H1 (cell line): Measurements from ENCODE around the gene SPATA31D4.

ENCODE experiments used
- FOSL1 ChIP-seq: IDR thresholded peaks from 2 replicates; pipeline ENCODE4 v1.6.1; 2011; ENCODE audit warnings: mild to moderate bottlenecking, low read depth, low read length, moderate library complexity; ENCODE audit not compliant: insufficient read depth
- JUND ChIP-seq: IDR thresholded peaks from 2 replicates; pipeline ENCODE4 v1.6.1; 2011; ENCODE audit warnings: mild to moderate bottlenecking, improper control_type of control experiment, low read length
- POLR2A ChIP-seq, 2 experiments: IDR thresholded peaks; 1 replicate in 1 of 2; 2 replicates in 1 of 2; pipeline ENCODE4 v1.6.1; 2011; ENCODE audit warnings: low read depth in 2 of 2, low read length in 2 of 2, mild to moderate bottlenecking in 2 of 2; ENCODE audit errors: control extremely low read depth in 1 of 2
- RAD21 ChIP-seq, 2 experiments: IDR thresholded peaks in 1 of 2; conservative IDR thresholded peaks in 1 of 2; 2 replicates each; pipeline ENCODE4 v1.6.1; 2011; ENCODE audit warnings: low read depth in 2 of 2, low read length in 2 of 2, improper control_type of control experiment in 1 of 2, inconsistent platforms in 1 of 2, mild to moderate bottlenecking in 1 of 2, moderate library complexity in 1 of 2

DNA sequence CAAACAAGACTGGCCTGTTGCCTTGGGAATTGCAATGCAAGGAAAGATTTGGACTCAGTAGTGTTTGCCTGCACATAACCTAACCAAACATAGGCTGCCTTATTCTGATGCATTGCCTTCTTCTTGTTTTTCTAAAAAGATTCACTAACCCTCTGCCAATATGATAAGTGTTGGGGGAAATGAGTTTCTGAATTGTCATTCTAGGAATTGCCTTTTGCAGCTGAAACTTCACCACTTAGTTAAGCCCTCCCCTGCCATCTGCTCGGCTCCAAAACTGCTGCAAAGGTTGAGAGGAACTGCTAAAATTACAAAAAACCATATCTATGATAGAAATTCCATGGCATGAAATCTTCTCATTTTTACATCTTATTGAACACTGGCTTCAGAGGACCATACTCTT, 41.6 kb upstream of the SPATA31D4 start:
- no peak for TF ChIP-seq RAD21 (IDR thresholded peaks at IDR 0.05 in 1 of 2, conservative IDR thresholded peaks at IDR 0.05 in 1 of 2; ENCODE audit: low read depth in 2 of 2, low read length in 2 of 2)
- TF ChIP-seq POLR2A (IDR thresholded peaks at IDR 0.05; ENCODE audit: control extremely low read depth in 1 of 2, low read depth in 2 of 2, low read length in 2 of 2) = no peak
- no peak for TF ChIP-seq FOSL1
- TF ChIP-seq JUND = no peak
